Kidney (tissue), 14 donors: ENCODE measurements around the gene NSUN6. TPM values are rescaled to one million over a fixed set of nuclear protein-coding genes. Genes with fewer than 3 reads are reported as not detected.

ENCODE experiments used
- DNase-seq, 5 donors: peaks; one replicate each; pipeline ENCODE4 v3.0.0-alpha.2; 2013 to 2020
- FAIRE-seq: peaks from 2 replicates; lab custom pipeline; 2012; peaks lifted over from hg19 to GRCh38; lab: Jason Lieb, UNC
- H3K27ac ChIP-seq, 2 donors: one replicate each; pipeline ENCODE4 v1.7.0; 2013; ENCODE audit warnings: low read depth in 2 of 2, low read length in 2 of 2, inconsistent platforms in 1 of 2
- H3K27me3 ChIP-seq: one replicate; pipeline ENCODE4 v1.7.1; 2013; ENCODE audit warnings: low read length, inconsistent platforms; ENCODE audit not compliant: control insufficient read depth, insufficient read depth
- H3K36me3 ChIP-seq, 3 donors: one replicate each; pipeline versions ENCODE4 v1.7.0 to v1.7.1; 2013; ENCODE audit warnings: low read length in 3 of 3, control low read depth in 1 of 3, inconsistent platforms in 1 of 3; ENCODE audit not compliant: insufficient read depth in 3 of 3, control insufficient read depth in 2 of 3
- H3K4me1 ChIP-seq, 3 donors: one replicate each; pipeline versions ENCODE4 v1.7.0 to v1.7.1; 2013; ENCODE audit warnings: low read length in 3 of 3, inconsistent platforms in 1 of 3, low read depth in 1 of 3; ENCODE audit not compliant: control insufficient read depth in 2 of 3, insufficient read depth in 2 of 3
- H3K4me3 ChIP-seq, 3 donors: one replicate each; pipeline versions ENCODE4 v1.7.0 to v1.8.1; 2013; ENCODE audit warnings: low read length in 3 of 3, control low read depth in 1 of 3, inconsistent platforms in 1 of 3
- H3K9ac ChIP-seq, 3 donors: one replicate each; pipeline versions ENCODE4 v1.7.0 to v1.7.1; 2013; ENCODE audit warnings: low read length in 3 of 3, control low read depth in 1 of 3, inconsistent platforms in 1 of 3
- H3K9me3 ChIP-seq, 3 donors: one replicate each; pipeline versions ENCODE4 v1.7.0 to v1.7.1; 2013; ENCODE audit warnings: low read length in 3 of 3, control low read depth in 1 of 3, inconsistent platforms in 1 of 3; ENCODE audit not compliant: control insufficient read depth in 2 of 3, insufficient read depth in 1 of 3
- intact Hi-C: fragments of 100-400 bp; cut with DNase I; formaldehyde crosslinking; loops from one replicate; pipeline ENCODE4 v1.11.1; 2022
- polyA plus RNA-seq: library from polyadenylated mRNA; stranded (reverse); fragments of 350-450 nt; fragmentation: Illumina TruSeq; extraction: RNeasy Lipid Tissue Mini Kit (QIAGEN cat#74804); gene quantifications from one replicate; pipeline ENCODE4 v1.2.3, GENCODE V29; 2014; ENCODE audit warnings: low read depth, low replicate concordance; ENCODE audit not compliant: insufficient read depth
- total RNA-seq: library from RNA; stranded (reverse); fragmentation: NEBNext Ultra II Directional; extraction: Animal tissue kit (Norgen Biotek cat#: 25700); gene quantifications from one replicate; pipeline ENCODE4 v1.2.1, GENCODE V29; 2021
- TF ChIP-seq, protein P1 (sequence below): IDR thresholded peaks from 3 replicates; pipeline ENCODE4 v1.5.1; 2012; ENCODE audit warnings: mild to moderate bottlenecking, moderate library complexity, borderline replicate concordance; ENCODE audit not compliant: insufficient read depth; ENCODE audit errors: extremely low read depth
- donor health status: control.
- donor health status: control.
- donor health status: control.
- donor health status: control.
- donor health status: control.
- donor health status: DM: yes; HTN: yes; CAD: no.
- donor health status: Normal renal cell carcinoma (clear cell type).

NSUN6 gene
- total and polyA plus RNA-seq, 2 donors from 2014 or later: 6.3 to 19.3 TPM

DNA sequence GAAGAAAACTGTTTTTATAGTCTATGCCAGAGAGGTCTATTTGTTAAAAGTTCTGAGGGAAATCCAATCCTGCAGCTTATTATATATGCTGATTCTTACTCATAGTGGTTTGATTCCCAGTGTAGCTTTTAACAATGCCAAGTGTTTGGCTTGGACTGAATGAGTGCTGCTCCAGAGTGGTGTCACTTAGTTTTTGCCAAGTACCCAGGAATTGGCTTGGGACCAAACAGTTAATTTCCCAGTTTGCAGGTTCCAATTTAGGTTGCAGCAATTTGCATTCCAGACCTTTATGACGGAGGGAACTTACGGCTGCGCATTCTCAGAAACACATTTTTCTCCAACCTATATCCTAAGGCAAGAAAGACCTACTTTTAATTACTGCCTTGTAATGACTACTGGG is 32.4 kb downstream of the NSUN6 start:
- Histone ChIP-seq H3K9ac (no peak overlapping the region), H3K36me3 (no peaks in the 10 kb centered on the region), H3K27ac (no peak overlapping the region), H3K27me3 (no peaks in the 10 kb centered on the region), H3K9me3 (no peaks in the 10 kb centered on the region), H3K4me1 (no peaks in the 10 kb centered on the region), H3K4me3 (no peak overlapping the region)
- TF ChIP-seq, protein P1, sequence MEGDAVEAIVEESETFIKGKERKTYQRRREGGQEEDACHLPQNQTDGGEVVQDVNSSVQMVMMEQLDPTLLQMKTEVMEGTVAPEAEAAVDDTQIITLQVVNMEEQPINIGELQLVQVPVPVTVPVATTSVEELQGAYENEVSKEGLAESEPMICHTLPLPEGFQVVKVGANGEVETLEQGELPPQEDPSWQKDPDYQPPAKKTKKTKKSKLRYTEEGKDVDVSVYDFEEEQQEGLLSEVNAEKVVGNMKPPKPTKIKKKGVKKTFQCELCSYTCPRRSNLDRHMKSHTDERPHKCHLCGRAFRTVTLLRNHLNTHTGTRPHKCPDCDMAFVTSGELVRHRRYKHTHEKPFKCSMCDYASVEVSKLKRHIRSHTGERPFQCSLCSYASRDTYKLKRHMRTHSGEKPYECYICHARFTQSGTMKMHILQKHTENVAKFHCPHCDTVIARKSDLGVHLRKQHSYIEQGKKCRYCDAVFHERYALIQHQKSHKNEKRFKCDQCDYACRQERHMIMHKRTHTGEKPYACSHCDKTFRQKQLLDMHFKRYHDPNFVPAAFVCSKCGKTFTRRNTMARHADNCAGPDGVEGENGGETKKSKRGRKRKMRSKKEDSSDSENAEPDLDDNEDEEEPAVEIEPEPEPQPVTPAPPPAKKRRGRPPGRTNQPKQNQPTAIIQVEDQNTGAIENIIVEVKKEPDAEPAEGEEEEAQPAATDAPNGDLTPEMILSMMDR: no peak
- DNase-seq (peak in 2 of 5 donors; percentile 12 to 34), FAIRE-seq (no peak)
- intact Hi-C loops: no loop called here

DNA sequence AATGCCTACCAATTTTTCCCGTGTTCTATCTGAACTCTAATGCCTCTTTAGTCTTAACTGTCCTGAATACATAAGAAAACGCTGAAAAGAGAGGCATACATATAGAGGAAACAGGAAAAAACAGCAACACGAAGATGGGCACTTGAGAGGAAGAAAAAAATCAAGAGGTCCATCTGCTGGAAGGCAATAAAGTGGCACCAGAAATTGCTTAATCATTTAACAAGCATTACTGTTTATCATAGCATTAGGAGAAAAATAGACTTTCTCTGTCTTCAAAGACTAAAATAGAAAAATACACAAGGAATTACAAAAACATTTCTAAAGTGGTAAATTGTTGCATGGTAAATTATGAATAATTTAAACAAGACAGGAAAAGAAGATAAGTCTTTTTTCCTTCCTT is 35.0 kb downstream of the NSUN6 start:
- no peaks in the 10 kb centered on the region for H3K4me1 ChIP-seq
- no peaks in the 10 kb centered on the region for H3K9me3 ChIP-seq
- intact Hi-C loops: no loop called here
- H3K4me3 ChIP-seq: no peak overlapping the region
- no peak for DNase-seq
- no peak overlapping the region for H3K27ac ChIP-seq
- TF ChIP-seq, protein P1: no peak
- no peak overlapping the region for H3K9ac ChIP-seq
- no peak for FAIRE-seq
- H3K36me3 ChIP-seq: no peaks in the 10 kb centered on the region
- no peaks in the 10 kb centered on the region for H3K27me3 ChIP-seq

DNA sequence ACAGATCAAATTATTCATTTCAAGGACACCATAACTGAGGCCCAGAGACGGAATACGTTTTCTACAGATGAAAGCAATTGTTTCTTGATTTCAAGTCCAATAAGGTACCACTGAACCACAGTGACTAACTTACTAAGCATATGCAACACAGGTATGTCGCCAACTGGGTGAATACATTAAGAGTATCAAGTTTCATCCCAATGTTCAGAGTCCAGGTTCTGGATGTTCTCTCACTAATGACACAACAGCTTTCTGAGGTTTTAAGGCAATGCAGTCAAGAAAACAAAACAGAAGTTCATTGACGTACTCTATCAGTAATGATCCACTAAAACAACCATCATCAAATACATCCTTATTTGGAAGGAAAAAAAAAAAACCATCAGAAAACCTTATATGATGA is 35.8 kb downstream of the NSUN6 start:
- Histone ChIP-seq H3K36me3 (no peaks in the 10 kb centered on the region), H3K4me1 (no peaks in the 10 kb centered on the region), H3K27ac (no peak overlapping the region), H3K9me3 (no peaks in the 10 kb centered on the region), H3K27me3 (no peaks in the 10 kb centered on the region), H3K4me3 (no peak overlapping the region), H3K9ac (no peak overlapping the region)
- DNase-seq (no peak), FAIRE-seq (no peak)
- TF ChIP-seq, protein P1: no peak
- intact Hi-C loops: no loop called here

DNA sequence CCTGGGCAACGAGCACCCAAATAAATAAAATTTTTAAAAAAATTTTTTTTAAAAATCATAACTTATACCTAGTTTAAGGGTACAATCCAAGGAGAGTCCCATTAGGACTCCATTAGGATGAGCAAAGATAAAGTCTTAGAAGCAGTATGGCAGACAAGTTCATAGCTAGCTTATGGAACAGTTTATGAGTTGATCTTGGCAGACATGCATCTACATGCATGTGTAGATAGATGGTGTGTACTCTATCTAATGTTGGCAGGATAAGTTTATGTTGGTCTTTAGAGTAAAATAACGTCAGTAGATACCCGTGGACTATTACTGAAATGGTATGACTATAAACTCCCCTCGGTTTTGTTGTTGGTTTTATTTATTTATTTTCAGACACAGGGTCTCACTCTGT is 40.2 kb downstream of the NSUN6 start:
- Histone ChIP-seq H3K9me3 (no peaks in the 10 kb centered on the region), H3K27ac (no peak overlapping the region), H3K36me3 (no peaks in the 10 kb centered on the region), H3K4me3 (no peak overlapping the region), H3K4me1 (no peaks in the 10 kb centered on the region), H3K27me3 (no peaks in the 10 kb centered on the region), H3K9ac (no peak overlapping the region)
- FAIRE-seq (no peak), DNase-seq (no peak)
- intact Hi-C loops: no loop called here
- TF ChIP-seq, protein P1: no peak
